NCI-H446 treated with DMSO at 0.1 percent for 48 hours (cell line): ENCODE data around the gene ADD3.
"Not testable (repeated sequence)": the region's sequence is repeated elsewhere in the genome, so short reads cannot be mapped to it uniquely, and the experiment has no call there.

Source experiments
- DNase-seq: peaks from one replicate; lab custom pipeline; 2025; lab: John Stamatoyannopoulos, UW

ADD3 gene

GRCh38 chr10:109977382-109977806, 30.4 kb upstream of the ADD3 start:
- no peak for DNase-seq

- DNase-seq, result no peak
Observed at GRCh38 chr10:109978481-109978880, 29.3 kb upstream of the ADD3 start.

- DNase-seq, result no peak
Observed at GRCh38 chr10:109979215-109979614, 28.6 kb upstream of the ADD3 start.

- DNase-seq, result no peak
Observed at GRCh38 chr10:109981650-109982049, 26.1 kb upstream of the ADD3 start.

- no peak for DNase-seq
Observed at GRCh38 chr10:109982123-109982522, 25.7 kb upstream of the ADD3 start.

GRCh38 chr10:109982812-109983211, 25.0 kb upstream of the ADD3 start:
- DNase-seq, result no peak

- DNase-seq, result no peak
Observed at GRCh38 chr10:109984013-109984412, 23.8 kb upstream of the ADD3 start.

- DNase-seq, result not testable (repeated sequence)
Observed at GRCh38 chr10:109985768-109986167, 22.0 kb upstream of the ADD3 start.

GRCh38 chr10:109987452-109988211, 20.2 kb upstream of the ADD3 start:
- DNase-seq, result no peak

GRCh38 chr10:109988212-109988596, 19.6 kb upstream of the ADD3 start:
- DNase-seq, result no peak

- DNase-seq, result no peak
Observed at GRCh38 chr10:109991266-109991855, 16.4 kb upstream of the ADD3 start.

GRCh38 chr10:109992485-109992884, 15.3 kb upstream of the ADD3 start:
- DNase-seq, result no peak

GRCh38 chr10:109993551-109994330, 14.0 kb upstream of the ADD3 start:
- no peak for DNase-seq

- DNase-seq, result no peak
Observed at GRCh38 chr10:109994711-109995577, 12.8 kb upstream of the ADD3 start.

- no peak for DNase-seq
Observed at GRCh38 chr10:109995595-109995994, 12.2 kb upstream of the ADD3 start.

GRCh38 chr10:109996225-109996624, 11.6 kb upstream of the ADD3 start:
- no peak for DNase-seq

GRCh38 chr10:109996766-109997171, 11.0 kb upstream of the ADD3 start:
- DNase-seq, result no peak

GRCh38 chr10:109997233-109997632, 10.6 kb upstream of the ADD3 start:
- no peak for DNase-seq

- no peak for DNase-seq
Observed at GRCh38 chr10:109998513-109998912, 9.3 kb upstream of the ADD3 start.

GRCh38 chr10:110002801-110003523, 4.8 kb upstream of the ADD3 start:
- no peak for DNase-seq

- no peak for DNase-seq
Observed at GRCh38 chr10:110003524-110003885, 4.3 kb upstream of the ADD3 start.
